ENCODE results near the gene DHRS9.

Gene DHRS9

DNA sequence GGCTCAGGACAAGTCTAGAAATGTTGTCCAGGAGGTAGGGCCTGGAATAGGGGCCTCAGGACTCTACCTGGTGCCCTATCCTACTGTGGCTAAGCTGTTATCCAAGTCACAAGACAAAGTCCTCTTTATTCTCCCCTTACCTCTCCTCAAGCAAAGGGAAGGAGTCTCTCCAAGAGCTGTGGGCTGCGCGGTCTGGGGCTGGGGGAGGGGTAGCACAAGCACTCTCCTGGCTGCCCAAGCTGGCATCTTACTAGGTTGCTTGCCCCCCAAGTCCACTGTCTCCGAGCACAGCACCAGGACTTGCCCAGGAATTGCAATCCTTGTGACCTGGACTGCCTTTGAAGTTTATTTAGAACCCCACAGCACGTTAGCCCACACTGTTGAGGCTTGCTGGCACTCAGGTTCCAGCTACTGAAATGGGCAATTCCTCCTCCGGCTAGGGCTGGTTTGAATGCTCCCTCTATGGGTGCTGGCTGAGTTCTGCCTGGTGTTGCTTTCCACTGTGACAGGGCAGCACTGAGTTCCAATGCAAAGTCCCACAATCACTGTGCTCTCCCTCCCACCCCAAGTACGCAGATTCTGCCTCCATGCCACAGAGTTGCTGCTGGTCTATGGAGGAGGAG lies 18.5 kb downstream of the DHRS9 start:
- TF ChIP-seq, protein P1, sequence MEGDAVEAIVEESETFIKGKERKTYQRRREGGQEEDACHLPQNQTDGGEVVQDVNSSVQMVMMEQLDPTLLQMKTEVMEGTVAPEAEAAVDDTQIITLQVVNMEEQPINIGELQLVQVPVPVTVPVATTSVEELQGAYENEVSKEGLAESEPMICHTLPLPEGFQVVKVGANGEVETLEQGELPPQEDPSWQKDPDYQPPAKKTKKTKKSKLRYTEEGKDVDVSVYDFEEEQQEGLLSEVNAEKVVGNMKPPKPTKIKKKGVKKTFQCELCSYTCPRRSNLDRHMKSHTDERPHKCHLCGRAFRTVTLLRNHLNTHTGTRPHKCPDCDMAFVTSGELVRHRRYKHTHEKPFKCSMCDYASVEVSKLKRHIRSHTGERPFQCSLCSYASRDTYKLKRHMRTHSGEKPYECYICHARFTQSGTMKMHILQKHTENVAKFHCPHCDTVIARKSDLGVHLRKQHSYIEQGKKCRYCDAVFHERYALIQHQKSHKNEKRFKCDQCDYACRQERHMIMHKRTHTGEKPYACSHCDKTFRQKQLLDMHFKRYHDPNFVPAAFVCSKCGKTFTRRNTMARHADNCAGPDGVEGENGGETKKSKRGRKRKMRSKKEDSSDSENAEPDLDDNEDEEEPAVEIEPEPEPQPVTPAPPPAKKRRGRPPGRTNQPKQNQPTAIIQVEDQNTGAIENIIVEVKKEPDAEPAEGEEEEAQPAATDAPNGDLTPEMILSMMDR (IDR thresholded peaks at IDR 0.05; ENCODE audit: low read depth, low read length) = no peak
- H3K4me3 ChIP-seq (ENCODE audit: low read depth, low read length) = no peak overlapping the region

DNA sequence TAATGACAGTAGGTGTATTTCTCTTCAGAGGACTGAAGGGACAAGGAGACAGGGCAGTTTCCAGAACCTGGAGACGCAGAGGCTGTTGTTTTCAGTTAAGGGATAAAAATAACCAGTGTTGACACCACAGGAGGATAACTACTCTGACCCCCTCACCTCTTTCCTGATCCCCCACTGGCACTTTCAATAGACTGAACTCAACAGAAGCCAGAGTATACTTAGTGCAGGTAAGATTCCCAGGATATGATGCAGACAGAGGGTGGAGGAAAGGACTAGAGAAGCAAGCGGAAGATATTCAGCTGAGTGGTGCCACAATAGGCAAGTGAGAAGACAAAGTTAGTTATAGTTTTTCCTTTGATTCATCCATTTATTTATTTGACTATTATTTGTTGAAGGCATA lies 19.8 kb downstream of the DHRS9 start:
- H3K4me3 ChIP-seq (ENCODE audit: low read depth, low read length) = no peak overlapping the region
- TF ChIP-seq, protein P1 (IDR thresholded peaks at IDR 0.05; ENCODE audit: low read depth, low read length) = no peak

DNA sequence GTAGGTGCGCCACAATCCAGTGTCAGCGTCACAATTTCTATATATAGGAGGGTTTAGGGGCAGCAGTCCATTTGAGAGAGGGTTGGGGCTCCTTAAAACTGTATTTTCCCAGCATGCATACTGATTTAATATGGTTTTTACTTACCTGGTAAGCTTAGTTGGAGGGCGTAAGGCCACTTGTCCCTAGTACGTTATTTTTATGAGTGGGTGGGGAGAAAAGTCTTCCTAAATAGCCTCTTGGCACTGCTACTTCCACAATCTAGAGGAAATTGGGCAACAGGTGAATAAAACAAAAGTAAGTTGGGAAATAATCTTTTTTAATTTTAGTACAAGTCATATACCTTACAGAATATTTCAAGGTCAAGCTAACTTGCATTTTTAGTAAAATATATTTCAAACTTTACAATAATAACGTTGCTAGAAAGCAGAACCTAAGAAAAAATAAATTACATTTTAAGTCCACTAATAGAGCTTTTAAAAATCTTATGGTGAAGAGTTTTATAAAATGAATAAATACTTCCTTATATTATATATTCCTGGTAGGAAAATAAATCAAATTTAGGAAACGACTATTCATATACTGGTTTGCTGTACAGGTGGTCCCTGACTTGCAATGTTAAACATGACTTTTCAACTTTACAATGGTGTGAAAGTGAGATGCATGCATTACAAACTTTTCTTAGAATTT lies 20.9 kb downstream of the DHRS9 start:
- no peak overlapping the region for H3K4me3 ChIP-seq (ENCODE audit: low read depth, low read length)
- TF ChIP-seq, protein P1 (IDR thresholded peaks at IDR 0.05; ENCODE audit: low read depth, low read length) = no peak

DNA sequence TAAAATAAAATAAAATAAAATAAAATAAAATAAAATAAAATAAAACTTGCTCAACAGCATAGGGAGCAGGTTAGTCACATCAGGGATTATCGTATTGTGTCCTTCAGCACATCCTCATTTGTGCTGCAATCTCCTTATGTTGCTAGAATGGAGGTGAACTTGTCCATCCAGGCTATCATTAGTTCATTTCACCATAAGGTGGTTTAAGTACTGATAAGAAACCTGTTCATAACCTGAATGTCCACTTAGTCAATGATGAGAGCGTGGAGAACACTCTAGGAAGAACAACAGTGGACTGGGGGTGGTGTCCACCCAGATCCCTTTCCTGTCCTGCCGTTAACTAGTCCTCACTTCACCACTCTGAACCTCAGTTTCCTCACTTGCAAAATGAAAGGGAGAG lies 21.9 kb downstream of the DHRS9 start:
- TF ChIP-seq, protein P1 (IDR thresholded peaks at IDR 0.05; ENCODE audit: low read depth, low read length) = no peak
- no peak overlapping the region for H3K4me3 ChIP-seq (ENCODE audit: low read depth, low read length)

DNA sequence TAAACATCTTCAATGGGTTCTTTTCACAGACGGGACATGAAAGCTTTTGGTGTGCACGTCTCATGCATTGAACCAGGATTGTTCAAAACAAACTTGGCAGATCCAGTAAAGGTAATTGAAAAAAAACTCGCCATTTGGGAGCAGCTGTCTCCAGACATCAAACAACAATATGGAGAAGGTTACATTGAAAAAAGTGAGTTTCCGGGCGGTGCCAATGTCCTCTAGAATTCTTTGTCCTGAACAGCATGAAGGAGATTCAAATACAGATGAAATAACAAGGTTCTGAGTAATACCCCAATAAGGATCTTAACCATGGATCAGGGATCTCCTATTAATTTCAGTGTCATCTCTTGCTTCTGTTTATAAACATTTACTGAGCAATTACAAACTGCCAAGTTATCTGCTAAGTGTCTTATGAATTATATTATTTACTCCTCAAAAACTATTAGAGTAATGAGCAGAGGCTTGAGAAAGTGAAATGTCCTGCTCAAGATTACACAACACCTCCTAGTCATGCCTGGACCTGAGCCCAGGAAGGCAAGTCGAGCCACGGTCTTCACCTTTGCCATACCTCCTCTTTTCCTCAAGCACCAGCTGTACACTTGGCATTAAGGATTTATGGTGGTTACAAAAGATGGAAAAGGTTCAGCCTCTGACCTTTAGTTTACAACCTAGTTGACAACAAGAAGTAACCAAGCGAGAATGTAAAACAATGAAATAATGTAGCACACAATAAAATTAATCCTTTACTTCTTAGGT lies 22.6 kb downstream of the DHRS9 start:
- TF ChIP-seq, protein P1 (IDR thresholded peaks at IDR 0.05; ENCODE audit: low read depth, low read length) = no peak
- H3K4me3 ChIP-seq (ENCODE audit: low read depth, low read length) = no peak overlapping the region

DNA sequence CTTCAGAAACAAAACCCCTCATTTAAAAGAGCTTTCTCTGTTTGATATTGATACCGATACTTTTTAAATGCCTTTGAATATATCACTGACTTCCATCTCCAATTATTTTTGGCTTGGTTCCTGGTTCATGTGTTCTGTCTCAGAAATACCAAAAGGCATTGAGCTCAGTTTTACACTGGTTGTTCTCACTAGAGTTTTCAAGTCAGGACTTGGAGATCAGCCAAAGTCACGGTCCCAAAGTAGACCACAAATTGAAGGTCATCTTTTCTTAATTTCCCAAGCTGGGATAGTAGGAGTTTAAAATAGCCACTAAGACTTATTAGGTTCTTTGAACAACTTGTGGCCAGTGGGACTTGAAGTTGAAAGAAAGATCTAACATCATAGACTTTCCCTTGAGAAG lies 24.2 kb downstream of the DHRS9 start:
- TF ChIP-seq, protein P1 (IDR thresholded peaks at IDR 0.05; ENCODE audit: low read depth, low read length) = no peak
- H3K4me3 ChIP-seq (ENCODE audit: low read depth, low read length) = no peak overlapping the region

DNA sequence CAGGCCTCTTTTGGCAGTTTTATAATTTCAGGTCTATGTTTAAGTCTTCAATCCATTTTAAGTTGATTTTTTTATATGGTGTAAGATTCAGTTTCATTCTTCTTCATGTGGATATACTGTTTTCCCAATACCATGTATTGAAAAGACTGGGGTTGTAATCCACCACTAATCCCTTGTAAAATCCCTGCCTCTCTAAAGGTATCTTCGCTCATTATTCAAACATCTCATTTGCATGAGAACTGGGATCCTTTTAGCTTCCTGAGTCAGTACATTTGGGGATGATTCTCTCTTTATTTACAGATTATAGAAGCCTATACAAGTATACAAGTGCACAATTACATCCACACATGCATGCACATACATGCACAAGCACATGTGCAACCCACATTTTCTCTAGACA lies 25.3 kb downstream of the DHRS9 start:
- no peak overlapping the region for H3K4me3 ChIP-seq (ENCODE audit: low read depth, low read length)
- TF ChIP-seq, protein P1 (IDR thresholded peaks at IDR 0.05; ENCODE audit: low read depth, low read length) = no peak

All from WI38 (cell line).